ENCODE results near the gene ZNF155.

The ZNF155 gene

GRCh38 chr19:43983544-43983911 lies 460 bp upstream of the ZNF155 start:
- Histone ChIP-seq H3K36me3 (ENCODE audit: control insufficient read depth, insufficient read depth, low read length) (no peaks in the 10 kb centered on the region), H3K4me2 (ENCODE audit: low read length) (no peak overlapping the region), H3K79me2 (no peaks in the 10 kb centered on the region), H2AFZ (peak overlapping the region; percentile 38), H3K27ac (no peak overlapping the region), H3K4me1 (no peaks in the 10 kb centered on the region), H3K27me3 (ENCODE audit: control insufficient read depth, insufficient read depth, low read length) (no peaks in the 10 kb centered on the region), H3K9me3 (ENCODE audit: control insufficient read depth, low read length) (peaks cover 3% of the 10 kb centered on the region), H3K4me3 (ENCODE audit: low read depth, low read length) (peak overlapping the region; percentile 28), H3K9ac (no peak overlapping the region)
- no peak for TF ChIP-seq CTCF (IDR thresholded peaks at IDR 0.05)

DNA sequence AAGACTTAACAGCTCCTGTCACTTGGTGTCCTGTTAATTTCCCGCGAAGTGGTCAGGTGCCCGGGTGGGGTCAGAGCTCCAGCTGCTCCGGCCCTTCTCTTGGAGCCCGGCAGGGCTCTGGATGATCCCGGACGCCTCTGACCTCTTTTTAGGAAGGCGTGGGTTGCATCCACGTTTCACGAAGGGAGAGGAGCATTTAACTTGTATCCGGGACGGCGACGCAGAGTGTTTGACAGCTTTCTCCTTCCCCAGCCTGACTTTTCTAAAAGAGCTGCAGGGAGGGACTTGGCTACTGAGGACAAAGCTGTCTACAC lies 656 bp downstream of the ZNF155 start:
- H3K4me1 ChIP-seq, result no peaks in the 10 kb centered on the region
- H3K4me3 ChIP-seq (ENCODE audit: low read depth, low read length), result peak overlapping the region; percentile 81
- no peak overlapping the region for H3K9ac ChIP-seq
- no peaks in the 10 kb centered on the region for H3K79me2 ChIP-seq
- TF ChIP-seq CTCF (IDR thresholded peaks at IDR 0.05), result no peak
- peaks cover under 1% of the 10 kb centered on the region for H3K9me3 ChIP-seq (ENCODE audit: control insufficient read depth, low read length)
- no peaks in the 10 kb centered on the region for H3K27me3 ChIP-seq (ENCODE audit: control insufficient read depth, insufficient read depth, low read length)
- peak overlapping the region; percentile 86 for H3K4me2 ChIP-seq (ENCODE audit: low read length)
- H3K36me3 ChIP-seq (ENCODE audit: control insufficient read depth, insufficient read depth, low read length), result no peaks in the 10 kb centered on the region
- H2AFZ ChIP-seq, result peak overlapping the region; percentile 64
- no peak overlapping the region for H3K27ac ChIP-seq

GRCh38 chr19:43997631-43998290 lies 13.8 kb downstream of the ZNF155 start:
- no peak overlapping the region for H3K4me3 ChIP-seq (ENCODE audit: low read depth, low read length)
- H3K79me2 ChIP-seq, result no peaks in the 10 kb centered on the region
- H3K4me2 ChIP-seq (ENCODE audit: low read length), result no peak overlapping the region
- no peak overlapping the region for H2AFZ ChIP-seq
- no peak overlapping the region for H3K9ac ChIP-seq
- no peaks in the 10 kb centered on the region for H3K27me3 ChIP-seq (ENCODE audit: control insufficient read depth, insufficient read depth, low read length)
- no peaks in the 10 kb centered on the region for H3K36me3 ChIP-seq (ENCODE audit: control insufficient read depth, insufficient read depth, low read length)
- H3K4me1 ChIP-seq, result no peaks in the 10 kb centered on the region
- TF ChIP-seq CTCF (IDR thresholded peaks at IDR 0.05), result no peak
- no peaks in the 10 kb centered on the region for H3K9me3 ChIP-seq (ENCODE audit: control insufficient read depth, low read length)
- H3K27ac ChIP-seq, result no peak overlapping the region

- H3K36me3 ChIP-seq (ENCODE audit: control insufficient read depth, insufficient read depth, low read length), result no peaks in the 10 kb centered on the region
- H3K4me1 ChIP-seq, result no peaks in the 10 kb centered on the region
- H3K9me3 ChIP-seq (ENCODE audit: control insufficient read depth, low read length), result no peaks in the 10 kb centered on the region
- peak overlapping the region; percentile 97 for H3K4me3 ChIP-seq (ENCODE audit: low read depth, low read length)
- H3K9ac ChIP-seq, result no peak overlapping the region
- no peaks in the 10 kb centered on the region for H3K27me3 ChIP-seq (ENCODE audit: control insufficient read depth, insufficient read depth, low read length)
- H2AFZ ChIP-seq, result peak overlapping the region; percentile 80
- no peaks in the 10 kb centered on the region for H3K79me2 ChIP-seq
- peak overlapping the region; percentile 97 for H3K4me2 ChIP-seq (ENCODE audit: low read length)
- TF ChIP-seq CTCF (IDR thresholded peaks at IDR 0.05), result no peak
- peak overlapping the region; percentile 29 for H3K27ac ChIP-seq
Measured at GRCh38 chr19:44002212-44002565, 18.2 kb downstream of the ZNF155 start.
